RCC 7860 (cell line): Measurements from ENCODE around the gene PER1.

Source experiments
- DNase-seq: peaks from one replicate; pipeline ENCODE4 v3.0.0-alpha.2; 2015; ENCODE audit warnings: low spot score
- FAIRE-seq: peaks from 2 replicates; lab custom pipeline; 2012; peaks lifted over from hg19 to GRCh38; lab: Jason Lieb, UNC

PER1 gene

DNA sequence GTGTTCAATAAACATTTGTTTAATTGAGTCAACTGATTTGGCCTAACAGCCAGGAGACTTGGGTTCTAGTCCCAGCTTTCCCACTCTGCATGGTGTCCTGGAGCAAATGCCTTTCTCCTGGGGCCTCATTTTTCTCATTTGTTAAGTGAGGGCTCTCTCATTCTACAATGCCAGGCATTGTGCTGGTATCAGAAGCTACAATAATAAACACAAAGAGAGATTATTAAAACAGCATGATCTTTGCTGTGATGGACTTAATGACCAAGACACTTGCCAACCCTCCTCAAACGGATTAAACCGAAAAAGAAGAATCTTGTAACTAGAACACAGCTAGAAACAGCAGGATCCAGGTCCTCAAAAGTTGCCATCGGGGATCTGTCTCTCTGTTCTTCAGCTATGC lies 15.3 kb upstream of the PER1 start:
- no peak for DNase-seq

DNA sequence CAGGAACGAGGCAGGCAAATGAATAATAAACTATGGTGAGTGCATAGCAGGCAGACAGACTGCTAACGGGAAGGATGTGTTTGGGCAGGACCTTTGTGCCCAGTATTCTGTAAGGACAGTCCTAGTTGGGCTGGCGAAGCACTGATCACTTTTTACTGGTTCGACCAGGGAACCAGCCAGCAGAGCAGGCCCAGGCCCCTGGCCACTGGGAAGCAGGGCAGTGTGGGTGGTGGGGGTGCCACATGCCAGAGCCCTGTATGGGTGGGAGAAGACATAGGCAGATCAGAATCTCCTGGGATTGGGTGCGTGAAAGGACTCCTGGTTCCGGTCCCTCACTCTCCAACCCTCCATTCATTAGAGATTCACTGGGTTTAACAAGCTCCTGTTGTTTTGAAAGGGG lies 14.5 kb upstream of the PER1 start:
- no peak for FAIRE-seq
- no peak for DNase-seq

More for the DNA sequence above, 15.3 kb upstream of the PER1 start:
- FAIRE-seq: no peak

DNA sequence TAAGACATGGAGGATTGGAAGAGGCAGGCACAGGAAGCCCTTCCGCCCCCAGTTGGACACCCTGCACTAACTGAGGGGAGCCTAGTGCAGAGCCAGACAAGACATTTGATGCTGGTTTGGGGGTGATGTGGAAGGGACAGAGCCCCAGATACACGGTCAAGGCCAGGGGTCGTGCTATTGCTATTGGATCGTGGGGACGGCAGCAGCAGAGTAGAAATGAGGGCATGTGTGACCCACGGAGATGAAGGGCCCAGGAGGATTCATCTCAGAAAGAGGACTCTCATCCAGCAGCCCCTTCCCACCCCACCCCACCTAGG lies 12.6 kb upstream of the PER1 start:
- DNase-seq (no peak), FAIRE-seq (no peak)

DNA sequence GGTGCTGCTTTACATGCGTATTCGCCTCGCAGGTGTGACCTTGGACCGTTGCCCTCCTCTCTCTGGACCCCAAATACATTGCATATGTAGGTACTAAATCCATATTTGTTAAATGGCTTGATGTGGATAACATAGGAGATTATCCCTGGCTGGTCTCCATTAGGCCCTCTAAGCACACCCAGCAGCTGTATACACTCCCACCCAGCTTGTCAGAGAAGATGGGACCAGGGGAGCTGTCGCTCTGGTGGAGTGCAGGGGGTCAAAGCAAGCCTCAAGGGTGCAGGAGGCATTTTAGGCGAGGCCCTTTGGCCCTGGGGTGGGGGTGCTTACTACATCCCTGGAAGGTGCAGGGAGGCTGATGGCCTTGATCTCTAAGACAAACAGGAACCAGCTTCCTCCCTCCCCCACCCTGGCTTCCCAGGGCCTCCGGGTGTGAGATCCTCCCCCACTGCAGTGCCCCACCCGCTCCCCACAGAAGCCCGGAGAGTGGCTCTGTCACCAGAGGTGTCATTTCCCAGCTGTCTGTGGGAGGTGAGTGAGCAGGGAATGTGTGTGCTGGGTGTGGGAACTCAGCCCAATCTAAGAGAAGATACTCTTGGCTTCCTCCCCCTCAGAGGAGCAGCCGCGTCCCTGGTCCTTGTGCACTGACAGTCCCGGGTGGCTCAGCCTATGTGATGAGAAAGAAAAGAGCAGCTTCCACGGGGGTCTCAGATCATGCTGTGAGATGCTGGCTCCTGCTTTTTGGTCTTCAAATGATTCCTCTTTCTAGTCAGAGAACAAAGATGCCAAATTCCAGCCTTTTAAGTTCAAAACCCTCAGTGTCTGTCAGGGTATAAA lies 12.0 kb upstream of the PER1 start:
- peak; percentile 74 for FAIRE-seq
- peak; percentile 75 for DNase-seq

DNA sequence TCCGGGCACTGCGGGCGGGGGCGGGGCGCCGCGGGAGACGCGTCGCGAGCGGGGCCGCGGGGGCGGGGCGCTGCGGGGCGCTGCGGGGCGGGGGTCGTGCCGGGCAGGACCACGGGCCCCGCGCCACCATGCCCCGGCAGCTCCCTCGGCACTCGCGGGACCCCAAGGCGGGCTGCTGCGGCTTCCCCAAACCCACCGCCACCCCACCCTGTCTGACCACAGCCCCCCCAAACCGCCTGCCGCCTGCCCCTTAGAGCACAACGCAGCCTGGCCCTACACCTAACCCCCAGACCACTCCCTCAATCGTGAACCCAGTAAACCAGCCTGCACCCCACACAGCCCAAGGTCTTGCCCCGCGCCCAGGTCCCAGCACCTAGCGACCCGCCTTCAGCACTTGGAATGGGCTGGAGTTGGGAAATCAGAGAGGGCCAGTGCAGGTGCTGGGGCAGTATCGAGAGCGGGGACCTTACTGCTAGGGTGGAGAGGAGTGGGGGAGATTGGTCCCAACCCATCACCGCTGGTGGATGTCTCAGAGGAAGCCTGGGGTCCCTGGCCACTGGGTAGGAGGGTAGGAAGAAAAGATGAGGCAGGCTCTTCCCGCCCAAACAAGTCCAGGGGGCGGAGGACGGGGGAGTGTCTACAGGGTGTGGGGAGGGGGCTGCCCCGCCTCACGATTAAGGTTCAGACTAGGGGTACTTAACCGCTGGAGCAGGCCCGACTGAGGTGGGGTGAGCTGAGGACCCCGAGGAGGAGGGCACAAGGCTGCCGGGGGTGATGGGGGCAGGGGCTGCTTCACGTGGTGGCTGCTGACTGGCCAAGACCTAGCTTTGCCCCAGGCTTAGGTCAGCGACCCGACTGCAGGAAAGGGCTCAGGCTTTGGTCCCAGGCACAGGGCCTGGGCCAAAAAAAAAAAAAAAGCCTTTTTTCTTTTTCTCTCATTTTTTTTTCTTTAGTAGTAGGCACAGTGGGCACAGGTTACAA lies 11.1 kb upstream of the PER1 start:
- DNase-seq (no peak), FAIRE-seq (no peak)

DNA sequence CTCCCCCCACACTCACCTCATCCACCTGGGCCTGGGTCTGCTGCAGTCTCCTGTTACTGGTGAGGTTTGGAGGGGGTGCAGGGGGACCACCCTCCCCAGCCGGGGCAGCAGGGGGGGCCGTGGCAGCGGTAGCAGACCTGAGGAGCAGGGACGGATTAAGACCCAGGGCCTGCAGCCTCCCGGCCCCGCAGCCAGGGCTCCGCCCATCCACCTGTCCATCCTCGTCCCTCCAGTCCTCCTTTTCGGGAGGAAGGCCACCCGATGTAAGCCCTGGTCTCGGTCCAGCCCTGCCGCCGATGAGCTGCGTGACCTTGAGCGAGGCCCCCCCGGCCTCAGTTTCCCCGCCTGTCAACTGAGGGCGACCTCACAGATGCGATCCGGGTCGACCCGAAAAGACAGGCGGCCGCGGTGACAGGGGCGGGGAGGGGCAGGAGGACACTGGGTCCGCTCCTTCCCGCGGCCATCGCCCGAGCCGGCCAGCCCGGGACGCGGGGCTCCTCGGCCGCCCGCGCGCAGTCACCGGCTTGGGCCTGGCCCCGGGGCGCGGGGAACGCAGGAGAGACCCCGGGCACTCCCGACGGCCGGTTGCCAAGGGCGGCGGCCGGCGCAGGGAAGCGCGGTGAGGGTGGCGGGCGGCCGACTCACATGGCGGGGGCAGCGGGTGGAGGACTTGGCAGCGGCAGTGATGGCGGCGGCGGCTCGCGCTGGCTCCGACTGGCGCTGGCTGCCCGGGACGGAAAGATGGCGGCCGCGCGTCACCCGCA lies 10.2 kb upstream of the PER1 start, which contains the start of gene VAMP2:
Gene VAMP2, minus strand, starts transcription at position 716 of the 764 bp plus-strand sequence. Its CDS starts 69 bp downstream, at position 647.
- DNase-seq: no peak
- FAIRE-seq: no peak

DNA sequence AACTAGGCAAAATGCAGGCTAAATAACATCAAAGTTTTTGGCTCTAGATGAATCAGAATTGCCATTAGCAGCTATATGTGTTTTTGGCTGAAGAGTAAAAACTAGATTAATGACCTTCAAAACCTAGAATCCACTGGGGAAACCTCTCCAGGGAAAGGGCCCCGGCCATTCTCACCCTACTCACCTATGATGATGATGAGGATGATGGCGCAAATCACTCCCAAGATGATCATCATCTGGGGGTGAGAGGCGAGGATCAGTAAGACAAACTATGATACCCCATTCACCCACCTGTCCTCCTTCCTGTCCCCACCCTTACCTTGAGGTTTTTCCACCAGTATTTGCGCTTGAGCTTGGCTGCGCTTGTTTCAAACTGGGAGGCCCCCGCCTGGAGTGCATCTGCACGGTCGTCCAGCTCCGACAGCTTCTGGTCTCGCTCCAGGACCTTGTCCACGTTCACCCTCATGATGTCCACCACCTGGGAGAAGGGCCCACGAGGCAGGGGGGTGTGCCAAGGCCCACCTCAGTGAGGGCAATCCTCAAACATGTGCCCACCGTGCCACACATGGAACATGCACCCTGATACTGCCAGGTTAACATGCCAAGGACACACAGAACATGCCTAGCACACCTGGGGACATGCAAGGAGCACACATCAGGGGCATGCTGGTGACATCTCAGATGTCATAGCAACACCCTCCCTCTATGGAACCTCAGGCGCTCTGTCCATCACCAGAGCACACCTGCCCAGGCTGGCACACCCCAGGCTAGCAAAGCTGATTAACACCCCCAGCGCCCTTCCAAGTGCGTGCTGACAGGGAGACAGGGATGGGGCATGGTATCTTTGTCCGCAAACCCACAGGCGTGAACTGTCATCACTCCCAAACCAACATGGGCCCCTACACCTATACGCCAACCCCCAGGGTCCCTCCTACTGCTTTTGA lies 9.4 kb upstream of the PER1 start:
- DNase-seq (no peak), FAIRE-seq (no peak)

DNA sequence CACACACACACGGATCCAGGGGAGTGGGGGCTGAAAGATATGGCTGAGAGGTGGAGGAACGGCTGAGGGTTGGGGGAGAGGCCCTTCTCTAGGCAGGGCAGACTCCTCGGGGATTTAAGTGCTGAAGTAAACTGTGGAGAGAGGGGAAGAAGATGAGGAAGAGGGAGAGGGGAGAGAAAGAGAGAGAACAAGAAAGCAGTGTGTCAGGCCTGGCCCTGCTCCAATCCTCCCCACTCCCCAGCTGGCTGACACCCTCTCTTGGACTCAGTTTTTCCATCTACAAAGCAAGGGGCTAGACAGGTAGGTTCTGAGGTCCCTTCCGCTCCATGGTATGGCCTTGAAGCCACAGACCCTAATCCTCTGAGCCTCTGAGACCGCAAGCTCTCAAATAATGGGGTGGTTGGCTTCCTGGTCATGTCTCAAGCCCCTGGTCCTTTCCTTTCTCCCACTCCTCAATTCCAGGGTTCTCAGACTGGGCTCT lies 8.6 kb upstream of the PER1 start:
- DNase-seq: no peak
- FAIRE-seq: no peak

DNA sequence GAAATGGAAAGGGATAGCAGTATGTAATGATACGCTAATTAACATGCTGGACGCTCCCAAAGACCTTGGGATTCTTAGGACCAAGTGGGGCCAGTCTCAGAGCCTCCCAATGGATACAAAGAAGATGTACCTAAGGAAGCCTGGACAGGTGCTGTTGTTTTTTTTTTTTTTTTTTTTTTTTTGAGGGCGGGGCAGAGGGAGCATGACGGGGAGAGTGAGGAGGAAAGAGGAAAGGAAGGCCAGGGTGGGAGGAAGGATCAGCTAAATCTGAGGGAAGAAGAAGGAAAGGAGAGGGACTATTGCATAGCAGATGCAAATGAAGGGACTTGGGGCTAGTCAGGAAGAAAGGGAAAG lies 8.0 kb upstream of the PER1 start:
- DNase-seq (no peak), FAIRE-seq (no peak)

DNA sequence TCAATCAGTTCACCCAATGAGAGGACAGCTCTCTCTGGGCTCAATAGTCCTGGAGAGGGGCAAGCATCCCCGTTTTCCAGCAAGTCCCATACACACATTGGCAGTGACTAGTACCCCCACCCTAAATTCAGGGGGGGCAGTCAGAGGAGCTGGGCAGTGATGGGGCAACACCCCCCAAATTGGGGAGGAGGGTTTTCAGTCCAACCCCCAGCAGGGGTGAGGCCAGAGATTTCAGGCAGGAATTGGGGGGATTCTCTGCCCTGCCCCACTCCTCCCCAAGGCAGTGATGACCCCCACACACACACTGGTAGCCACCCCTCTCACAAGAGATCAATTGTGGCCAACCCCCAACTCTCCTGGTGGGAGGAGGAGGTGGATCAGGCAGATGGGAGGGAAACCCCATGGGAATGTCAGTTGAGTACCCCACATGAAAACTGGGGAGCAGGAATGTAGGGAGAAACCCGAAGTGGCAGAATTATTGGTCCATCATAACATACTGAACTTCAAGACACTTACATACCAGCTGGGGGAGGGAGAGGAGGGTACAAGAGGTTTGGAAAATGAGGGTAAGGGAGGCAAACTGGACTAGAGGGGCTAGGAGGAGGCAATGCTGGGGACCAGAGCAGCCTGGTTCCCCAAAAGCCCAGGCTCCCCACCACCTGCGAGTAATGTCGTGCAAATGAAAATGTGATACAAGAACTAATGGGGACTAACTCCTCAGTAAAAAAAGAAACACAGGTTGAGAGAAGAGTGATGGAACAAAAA lies 7.4 kb upstream of the PER1 start:
- FAIRE-seq (no peak), DNase-seq (no peak)

DNA sequence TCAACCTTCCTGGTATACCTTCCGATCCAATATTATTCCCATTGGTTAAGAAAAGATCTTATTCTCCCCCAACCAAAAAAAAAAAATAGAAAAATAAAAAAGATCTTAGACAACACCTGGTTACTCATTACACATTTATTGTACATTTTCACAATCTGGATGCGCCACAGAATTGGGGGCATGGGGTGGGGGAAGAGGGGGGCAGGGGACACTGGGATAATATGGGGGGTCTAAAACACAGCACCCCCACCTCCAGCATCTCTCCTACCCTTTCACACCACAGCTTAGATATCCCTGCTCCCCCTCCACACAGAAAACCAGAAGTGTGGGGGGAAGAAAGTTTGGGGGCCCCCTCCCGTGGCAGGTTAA lies 6.8 kb upstream of the PER1 start:
- DNase-seq: no peak
- FAIRE-seq: no peak

DNA sequence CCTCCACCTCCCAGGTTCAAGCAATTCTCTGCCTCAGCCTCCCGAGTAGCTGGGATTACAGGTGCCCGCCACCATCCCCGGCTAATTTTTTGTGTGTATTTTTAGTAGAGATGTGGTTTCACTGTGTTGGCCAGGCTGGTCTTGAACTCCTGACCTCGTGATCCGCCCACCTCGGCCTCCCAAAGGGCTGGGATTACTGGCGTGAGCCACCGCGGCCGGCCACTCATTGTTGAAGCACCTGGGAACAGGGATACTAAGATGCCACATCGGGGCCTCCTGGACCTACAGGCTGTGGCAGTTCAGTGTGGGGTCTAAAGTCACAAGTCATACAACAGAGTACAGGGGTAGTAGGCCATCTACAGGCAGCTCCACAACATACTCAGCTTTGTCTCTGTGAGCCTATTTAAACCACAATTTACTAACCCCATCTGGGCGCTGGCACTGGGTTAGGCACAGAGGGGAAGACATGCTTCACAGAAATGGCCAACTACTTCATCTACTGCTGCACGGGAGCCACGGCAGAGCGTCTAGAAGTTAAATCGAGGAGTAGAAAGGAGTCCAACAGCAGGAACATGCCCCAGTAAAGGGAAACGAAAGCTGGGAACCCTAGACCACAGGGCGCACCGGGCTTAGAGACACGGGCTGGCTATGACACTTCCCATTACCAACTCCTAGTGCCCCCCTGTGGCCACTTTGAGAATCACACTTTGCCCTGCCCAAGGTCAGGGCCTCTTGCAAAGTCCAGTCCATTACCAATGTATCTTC lies 6.2 kb upstream of the PER1 start:
- FAIRE-seq (peak; percentile 12), DNase-seq (peak; percentile 70)

DNA sequence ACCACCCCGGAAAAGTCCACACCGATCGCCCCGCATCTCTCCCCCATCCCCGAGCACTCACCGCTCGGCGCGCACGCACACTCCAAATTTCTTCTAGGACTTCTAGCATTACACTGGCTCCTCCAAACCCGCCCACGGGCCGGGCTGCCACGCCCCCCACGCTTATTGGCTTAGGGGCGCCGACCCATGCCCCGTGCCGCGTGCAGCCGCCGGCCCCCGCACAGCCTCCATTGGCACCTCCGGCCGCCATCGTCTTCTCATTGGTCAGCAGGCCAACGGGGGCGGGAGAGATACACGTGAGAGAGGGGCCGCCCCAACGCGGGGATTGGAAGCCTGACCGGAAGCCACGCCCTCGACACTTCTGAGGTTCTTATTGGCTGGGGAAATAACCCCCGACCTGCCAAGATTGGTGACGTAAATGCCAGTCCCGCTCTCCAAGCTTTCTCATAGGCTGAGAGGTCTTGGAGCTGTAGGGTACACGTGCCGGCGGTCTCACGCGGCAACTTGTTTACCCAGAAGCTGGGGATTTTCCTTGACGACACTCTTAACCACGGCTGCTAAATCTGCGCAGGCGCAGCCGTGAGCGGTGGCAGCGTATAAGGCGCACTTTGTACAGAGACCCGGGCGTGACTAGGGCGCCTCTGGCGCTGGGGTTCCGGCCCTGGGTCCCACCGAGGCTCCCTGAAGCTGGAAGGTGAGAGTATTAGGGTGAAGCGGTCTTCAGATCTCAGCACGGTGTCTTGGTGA lies 4.2 kb upstream of the PER1 start:
- DNase-seq: peak; percentile 100
- FAIRE-seq: peak; percentile 94

DNA sequence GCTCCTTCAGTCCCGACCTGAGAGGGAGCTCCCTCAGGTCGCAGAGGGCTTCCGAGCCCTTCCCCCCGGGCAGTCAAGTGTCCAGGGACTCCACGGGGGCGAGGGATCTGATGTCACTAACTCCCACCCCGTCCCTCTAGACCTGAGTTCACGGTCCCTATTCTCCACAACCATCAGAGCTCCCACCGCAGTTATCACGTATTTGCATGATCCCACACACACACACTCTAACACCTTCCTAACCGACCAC lies 3.7 kb upstream of the PER1 start:
- no peak for FAIRE-seq

DNA sequence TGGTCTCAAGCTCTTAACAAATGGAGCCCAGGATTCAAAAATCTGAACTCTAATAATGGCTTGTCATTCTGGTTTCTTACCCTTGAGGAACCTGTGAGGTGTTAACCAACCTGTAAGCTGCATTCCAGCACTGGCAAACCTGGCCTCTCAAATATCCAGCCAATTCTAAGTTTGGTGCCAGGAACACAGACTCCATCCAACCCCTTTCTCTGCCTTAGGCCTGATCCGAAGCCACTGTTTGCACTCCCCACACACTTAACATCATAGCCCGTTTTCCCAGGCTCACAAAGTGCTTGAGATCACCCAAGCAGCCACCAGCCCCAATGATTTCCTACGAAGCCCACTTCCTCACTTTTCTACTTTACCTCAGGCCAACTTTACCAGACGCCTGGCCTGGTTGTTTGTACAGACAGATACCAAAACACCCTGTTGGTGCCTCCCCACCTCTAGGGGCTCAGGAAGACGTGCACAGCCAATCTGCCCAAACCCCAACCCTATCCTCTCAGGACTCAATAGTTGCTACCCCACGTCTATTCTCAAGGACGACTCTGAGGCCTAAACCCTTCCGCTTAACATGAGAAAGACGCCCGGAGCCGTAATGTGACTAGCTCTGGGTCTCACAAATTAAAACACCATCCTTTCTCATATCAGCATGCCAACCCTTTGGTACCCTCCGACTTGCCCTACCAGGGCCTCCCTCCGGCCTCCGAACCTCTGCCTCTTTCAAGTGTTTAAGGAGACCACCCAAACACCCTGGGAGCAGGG lies 3.2 kb upstream of the PER1 start:
- FAIRE-seq (no peak), DNase-seq (no peak)

More for the DNA sequence above, 3.7 kb upstream of the PER1 start:
- DNase-seq: no peak

DNA sequence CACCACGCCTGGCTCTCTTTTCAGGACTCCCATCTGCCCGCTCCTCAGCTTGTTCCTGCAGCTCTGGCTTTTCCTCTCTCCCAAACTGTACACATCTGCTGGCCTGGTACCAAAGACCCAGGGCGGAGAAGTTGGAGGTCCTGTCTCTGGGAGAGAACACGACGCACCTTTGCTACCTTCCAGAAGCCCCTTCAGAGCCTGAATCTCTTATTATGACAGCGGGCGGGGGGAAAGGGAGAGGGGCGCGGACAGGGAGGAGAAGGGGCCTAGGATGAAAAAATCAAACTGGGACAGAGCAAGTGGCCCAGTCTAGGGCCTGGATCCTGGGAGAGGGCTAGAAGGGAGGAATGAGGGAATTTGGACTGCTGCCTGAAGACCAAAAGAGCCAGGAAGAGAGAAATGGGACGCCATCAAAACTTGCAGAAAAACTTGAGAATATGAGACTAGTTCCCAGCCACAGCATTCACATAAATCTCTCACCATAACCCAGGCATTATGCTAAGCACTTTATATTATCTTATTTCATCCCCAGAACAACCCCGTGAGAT lies 2.5 kb upstream of the PER1 start:
- FAIRE-seq (no peak), DNase-seq (no peak)
